Small intestine (tissue), 16 donors: ENCODE data around the gene SECISBP2. TPM values are rescaled to one million over a fixed set of nuclear protein-coding genes. Genes with fewer than 3 reads are reported as not detected.
"Not testable (repeated sequence)": the region's sequence is repeated elsewhere in the genome, so short reads cannot be mapped to it uniquely, and the experiment has no call there.

Experiments used
- DNase-seq, 2 donors: peaks; one replicate each; pipeline versions ENCODE4 v3.0.0 to v3.0.0-alpha.2; 2013
- FAIRE-seq: peaks from 2 replicates; lab custom pipeline; 2012; peaks lifted over from hg19 to GRCh38; lab: Jason Lieb, UNC
- H3K27ac ChIP-seq, 3 donors: one replicate each; pipeline ENCODE4 v1.5.1; 2013; ENCODE audit warnings: low read length in 2 of 3, mild to moderate bottlenecking in 2 of 3, control low read depth in 1 of 3, inconsistent platforms in 1 of 3, low read depth in 1 of 3, moderate library complexity in 1 of 3
- H3K27me3 ChIP-seq, 3 donors: one replicate each; pipeline ENCODE4 v1.6.1; 2013; ENCODE audit warnings: low read length in 3 of 3, inconsistent platforms in 1 of 3; ENCODE audit not compliant: control insufficient read depth in 3 of 3, insufficient read depth in 3 of 3
- H3K36me3 ChIP-seq, 3 donors: one replicate each; pipeline ENCODE4 v1.6.1; 2013; ENCODE audit warnings: low read length in 3 of 3, inconsistent platforms in 1 of 3, low read depth in 1 of 3, mild to moderate bottlenecking in 1 of 3, moderate library complexity in 1 of 3; ENCODE audit not compliant: control insufficient read depth in 3 of 3, insufficient read depth in 2 of 3
- H3K4me1 ChIP-seq, 3 donors: one replicate each; pipeline ENCODE4 v1.6.1; 2013; ENCODE audit warnings: low read length in 2 of 3, inconsistent platforms in 1 of 3, low read depth in 1 of 3, mild to moderate bottlenecking in 1 of 3, moderate library complexity in 1 of 3; ENCODE audit not compliant: control insufficient read depth in 3 of 3, insufficient read depth in 2 of 3
- H3K4me3 ChIP-seq, 3 donors: one replicate each; pipeline ENCODE4 v1.5.1; 2013; ENCODE audit warnings: low read length in 3 of 3, control low read depth in 1 of 3, inconsistent platforms in 1 of 3, low read depth in 1 of 3, mild to moderate bottlenecking in 1 of 3, moderate library complexity in 1 of 3
- H3K9me3 ChIP-seq, 2 donors: one replicate each; pipeline ENCODE4 v1.6.1; 2013; ENCODE audit warnings: low read depth in 1 of 2, low read length in 1 of 2; ENCODE audit not compliant: control insufficient read depth in 2 of 2, insufficient read depth in 1 of 2
- WGBS, 3 donors: extraction: QIAGEN DNeasy Blood & Tissue Kit; methylation state at CpG; one replicate each; pipeline ENCODE4 v1.1.7; 2013; 5-methylcytosine and 5-hydroxymethylcytosine counted together
- long read RNA-seq, 10 donors: transcript quantifications; one replicate each; lab custom pipeline, GENCODE V29; 2026
- polyA plus RNA-seq, 4 donors: library from polyadenylated mRNA; stranded (reverse) in 3 of 4; unstranded in 1 of 4; fragments of 200-250 nt in 3 of 4; fragments of 120-200 nt in 1 of 4; gene quantifications; one replicate each; pipeline versions ENCODE4 v1.2.1 to v1.2.3, GENCODE V29; 2013
- donor health status: healthy with polysubstance abuse.
- donor health status: control.
- donor health status: control.
- donor health status: Bipolar disorder and iron deficiency.
- donor health status: healthy.

SECISBP2 gene
- polyA plus RNA-seq, result 10 to 100 TPM; 17.6 to 69.2 (median 25.3) TPM
- long read RNA-seq, donor 1, partial matches to known transcripts, result 12 of 14 reads
- long read RNA-seq, donor 1, other reads (novel, unspliced or antisense), result 0 of 14 reads
- long read RNA-seq, donor 2, full-length matches to known transcripts, result 2 of 2 reads
- long read RNA-seq, donor 2, partial matches to known transcripts, result 0 of 2 reads
- long read RNA-seq, donor 2, other reads (novel, unspliced or antisense), result 0 of 2 reads
- long read RNA-seq, donor 3, full-length matches to known transcripts, result 4 of 4 reads
- long read RNA-seq, donor 3, partial matches to known transcripts, result 0 of 4 reads
- long read RNA-seq, donor 3, other reads (novel, unspliced or antisense), result 0 of 4 reads
- long read RNA-seq, donor 4, result 0 reads
- long read RNA-seq, donor 5, result 0 reads
- long read RNA-seq, donor 6, full-length matches to known transcripts, result 4 of 4 reads
- long read RNA-seq, donor 6, partial matches to known transcripts, result 0 of 4 reads
- long read RNA-seq, donor 6, other reads (novel, unspliced or antisense), result 0 of 4 reads
- long read RNA-seq, donor 7, partial matches to known transcripts, result 5 of 5 reads
- long read RNA-seq, donor 7, other reads (novel, unspliced or antisense), result 0 of 5 reads
- long read RNA-seq, donor 8, partial matches to known transcripts, result 0 of 1 reads
- long read RNA-seq, donor 8, other reads (novel, unspliced or antisense), result 0 of 1 reads
- long read RNA-seq, donor 9, full-length matches to known transcripts, result 1 of 1 reads
- long read RNA-seq, donor 9, partial matches to known transcripts, result 0 of 1 reads
- long read RNA-seq, donor 9, other reads (novel, unspliced or antisense), result 0 of 1 reads
- long read RNA-seq, donor 10, full-length matches to known transcripts, result 2 of 2 reads
- long read RNA-seq, donor 10, partial matches to known transcripts, result 0 of 2 reads
- long read RNA-seq, donor 10, other reads (novel, unspliced or antisense), result 0 of 2 reads

DNA sequence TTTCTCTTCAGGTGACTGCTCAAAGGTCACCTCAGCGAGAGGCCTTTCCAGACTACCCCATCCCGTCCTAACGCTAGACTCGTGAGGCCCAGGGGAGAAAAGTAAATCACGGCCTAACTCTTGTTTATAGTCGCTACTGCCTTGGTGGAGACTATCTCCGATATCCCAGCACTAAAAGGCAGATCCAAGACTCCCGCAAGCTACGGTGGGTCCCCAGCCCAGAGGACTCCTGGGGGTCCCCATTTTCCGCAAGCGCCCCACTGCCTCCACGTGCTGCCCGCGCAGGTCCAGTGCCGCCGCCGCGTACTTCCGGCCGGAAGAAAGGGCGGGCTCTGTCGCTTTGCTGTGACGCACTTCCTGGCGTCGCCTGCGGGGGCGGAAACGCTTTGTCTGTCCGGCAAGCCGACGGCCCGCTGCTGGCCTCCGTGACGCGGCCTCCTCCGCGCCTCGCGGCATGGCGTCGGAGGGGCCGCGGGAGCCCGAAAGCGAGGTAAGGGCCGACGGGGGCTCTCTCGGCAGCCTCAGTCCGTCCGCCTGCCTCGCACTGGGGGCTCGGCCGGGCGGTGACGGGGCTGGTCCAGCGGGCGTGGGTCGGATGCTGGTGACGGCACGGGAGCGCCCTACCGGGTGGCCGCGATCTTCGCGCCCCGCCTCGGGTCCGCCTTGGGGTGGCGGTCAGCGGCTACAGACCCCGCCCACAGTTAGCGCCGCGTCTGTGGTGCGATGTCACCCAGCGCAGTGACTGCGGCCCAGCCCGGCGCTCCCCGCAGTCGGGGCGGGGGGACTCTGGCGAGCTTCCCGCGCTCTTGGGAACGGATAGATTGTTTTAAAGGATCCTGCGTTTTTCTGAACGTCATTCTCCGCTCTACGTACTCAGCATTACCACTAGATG lies at the start of gene SECISBP2:
Gene SECISBP2 (plus strand): TSS at position 378 of the 892 bp plus-strand sequence. CDS start 77 bp downstream, at position 455.
- no peak for FAIRE-seq
- Histone ChIP-seq H3K9me3 (no peaks in the 10 kb centered on the region), H3K36me3 (peaks cover 0 to 4% (median 3%) of the 10 kb centered on the region in 3 donors), H3K27me3 (no peaks in the 10 kb centered on the region), H3K4me3 (peak within 1 kb of the TSS; percentile 67 to 80 (median 71)), H3K27ac (peak within 1 kb of the TSS; percentile 92 to 100 (median 100)), H3K4me1 (peaks cover 4 to 21% (median 8%) of the 10 kb centered on the region in 3 donors)
- peak; percentile 93 to 98 for DNase-seq
- WGBS, 3 donors, result 0 to 1% (median 0%) methylated on average over 85 to 91 of the region's 91 CpGs

DNA sequence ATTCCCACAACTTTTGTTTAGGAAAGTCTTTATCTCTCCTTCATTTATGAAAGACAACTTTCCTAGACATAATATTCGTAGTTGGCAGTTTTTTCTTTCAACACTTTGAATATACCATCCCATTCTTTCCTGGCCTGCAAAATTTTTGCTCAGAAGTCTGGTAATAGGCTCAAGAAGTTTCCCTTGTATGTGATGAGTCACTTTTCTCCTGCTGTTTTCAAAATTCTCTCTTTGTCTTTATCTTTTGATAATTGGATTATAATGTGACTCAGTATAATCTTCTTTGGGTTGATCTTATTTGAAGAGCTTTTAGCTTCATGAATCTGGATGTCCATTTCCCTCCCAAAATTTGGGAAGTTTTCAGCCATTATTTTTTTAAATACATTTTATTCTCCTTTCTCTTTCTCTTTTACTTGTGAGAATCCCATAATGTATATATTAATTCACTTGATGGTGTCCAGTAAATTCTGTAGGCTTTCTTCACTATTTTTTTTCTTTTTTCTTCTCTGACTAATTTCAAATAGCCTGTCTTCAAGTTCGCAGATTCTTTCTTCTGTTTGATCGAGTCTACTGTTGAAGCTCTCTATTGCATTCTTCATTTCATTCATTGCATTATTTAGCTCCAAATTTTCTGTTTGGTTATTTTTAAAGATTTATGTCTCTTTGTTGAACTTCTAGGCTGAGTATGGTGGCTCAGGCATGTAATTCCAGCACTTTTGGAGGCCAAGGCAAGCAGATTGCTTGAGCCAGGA lies 44.6 kb upstream of the SECISBP2 start:
- H3K27me3 ChIP-seq, result no peaks in the 10 kb centered on the region
- no peaks in the 10 kb centered on the region for H3K36me3 ChIP-seq
- peaks cover 1 to 24% of the 10 kb centered on the region in 2 donors for H3K9me3 ChIP-seq
- WGBS, 3 donors, result 73 to 91% (median 90%) methylated on average over 3 of the region's 3 CpGs
- FAIRE-seq (no peak), DNase-seq (no peak)
- H3K4me1 ChIP-seq, result peaks cover 0 to 6% (median 5%) of the 10 kb centered on the region in 3 donors
- H3K4me3 ChIP-seq, result no peak overlapping the region
- H3K27ac ChIP-seq, result no peak overlapping the region

DNA sequence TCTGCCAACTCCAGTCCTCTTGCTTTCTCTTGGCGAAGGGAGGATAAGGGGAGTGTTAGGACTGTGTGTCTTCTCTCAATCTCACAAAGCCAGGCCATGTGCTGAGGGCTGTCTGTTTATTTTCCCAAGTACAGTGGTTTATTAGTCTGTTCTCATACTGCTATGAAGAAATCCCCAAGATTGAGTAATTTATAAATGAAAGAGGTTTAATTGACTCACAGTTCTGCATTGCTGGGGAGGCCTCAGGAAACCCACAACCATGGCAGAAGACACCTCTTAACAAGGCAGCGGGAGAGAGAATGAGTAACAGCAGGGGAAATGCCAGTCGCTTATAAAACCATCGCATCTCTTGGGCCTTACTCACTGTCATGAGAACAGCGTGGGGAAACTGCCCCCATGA lies 43.5 kb upstream of the SECISBP2 start:
- no peak for FAIRE-seq
- 75 to 80% (median 76%) methylated on average over 5 of the region's 5 CpGs for WGBS, 3 donors
- no peak for DNase-seq
- Histone ChIP-seq H3K4me3 (no peak overlapping the region), H3K9me3 (peaks cover 1 to 24% of the 10 kb centered on the region in 2 donors), H3K27ac (no peak overlapping the region), H3K4me1 (peaks cover 0 to 8% (median 6%) of the 10 kb centered on the region in 3 donors), H3K27me3 (no peaks in the 10 kb centered on the region), H3K36me3 (no peaks in the 10 kb centered on the region)

DNA sequence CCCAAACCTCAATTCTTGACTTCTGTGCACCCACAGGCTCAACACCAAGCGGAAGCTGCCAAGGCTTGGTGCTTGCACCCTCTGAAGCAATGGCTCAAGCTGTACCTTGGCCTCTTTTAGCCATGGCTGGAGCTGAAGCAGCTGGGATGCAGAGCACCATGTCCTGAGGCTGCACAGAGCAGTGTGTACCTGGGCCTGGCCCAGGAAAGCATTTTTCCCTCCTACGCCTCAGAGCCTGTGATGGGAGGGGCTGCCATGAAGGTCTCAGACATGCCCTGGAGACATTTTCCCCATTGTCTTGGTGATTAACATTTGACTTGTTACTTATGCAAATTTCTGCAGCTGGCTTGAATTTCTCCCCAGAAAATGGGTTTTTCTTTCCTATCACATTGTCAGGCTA lies 42.3 kb upstream of the SECISBP2 start:
- WGBS, 3 donors, result 93 to 100% (median 96%) methylated on average over 2 of the region's 2 CpGs
- FAIRE-seq, H3K4me3 ChIP-seq, H3K27ac ChIP-seq, H3K36me3 ChIP-seq, H3K4me1 ChIP-seq, DNase-seq, H3K27me3 ChIP-seq: not testable (repeated sequence)
- peaks cover 1 to 24% of the 10 kb centered on the region in 2 donors for H3K9me3 ChIP-seq

GRCh38 chr9:89277043-89277442 lies 41.3 kb upstream of the SECISBP2 start:
- H3K27me3 ChIP-seq, result no peaks in the 10 kb centered on the region
- no peak overlapping the region for H3K27ac ChIP-seq
- DNase-seq, result no peak
- WGBS, 3 donors, result 88 to 97% (median 94%) methylated on average over 2 of the region's 2 CpGs
- H3K36me3 ChIP-seq, result no peaks in the 10 kb centered on the region
- peaks cover 1 to 24% of the 10 kb centered on the region in 2 donors for H3K9me3 ChIP-seq
- H3K4me1 ChIP-seq, result peaks cover 0 to 8% (median 6%) of the 10 kb centered on the region in 3 donors
- FAIRE-seq, result no peak
- no peak overlapping the region for H3K4me3 ChIP-seq

GRCh38 chr9:89277454-89277853 lies 40.8 kb upstream of the SECISBP2 start:
- H3K4me3 ChIP-seq, result no peak overlapping the region
- FAIRE-seq (no peak), DNase-seq (peak; percentile 38 to 71)
- H3K27ac ChIP-seq, result no peak overlapping the region
- no peaks in the 10 kb centered on the region for H3K36me3 ChIP-seq
- no peaks in the 10 kb centered on the region for H3K27me3 ChIP-seq
- H3K9me3 ChIP-seq, result peaks cover 1 to 20% of the 10 kb centered on the region in 2 donors
- H3K4me1 ChIP-seq, result peaks cover 0 to 8% (median 6%) of the 10 kb centered on the region in 3 donors

- Histone ChIP-seq H3K36me3 (no peaks in the 10 kb centered on the region), H3K27me3 (no peaks in the 10 kb centered on the region), H3K27ac (no peak overlapping the region), H3K9me3 (peaks cover 1 to 20% of the 10 kb centered on the region in 2 donors), H3K4me3 (no peak overlapping the region), H3K4me1 (peaks cover 0 to 8% (median 6%) of the 10 kb centered on the region in 3 donors)
- FAIRE-seq (no peak), DNase-seq (no peak)
- WGBS, 3 donors, result 94 to 100% (median 95%) methylated on average over 2 of the region's 2 CpGs
These were observed 39.7 kb upstream of the SECISBP2 start for GRCh38 chr9:89278551-89278950.
